ENCODE measurements around the gene TVP23B. TPM values are rescaled to one million over a fixed set of nuclear protein-coding genes. Genes with fewer than 3 reads are reported as not detected.
"Not testable (repeated sequence)": the region's sequence is repeated elsewhere in the genome, so short reads cannot be mapped to it uniquely, and the experiment has no call there.

Gene TVP23B
- total and polyA plus RNA-seq, 2 of the 13 experiments (the other 11 are each of a cell fraction or from before 2014, with no cell fraction given): 45.1 to 66.5 TPM

DNA sequence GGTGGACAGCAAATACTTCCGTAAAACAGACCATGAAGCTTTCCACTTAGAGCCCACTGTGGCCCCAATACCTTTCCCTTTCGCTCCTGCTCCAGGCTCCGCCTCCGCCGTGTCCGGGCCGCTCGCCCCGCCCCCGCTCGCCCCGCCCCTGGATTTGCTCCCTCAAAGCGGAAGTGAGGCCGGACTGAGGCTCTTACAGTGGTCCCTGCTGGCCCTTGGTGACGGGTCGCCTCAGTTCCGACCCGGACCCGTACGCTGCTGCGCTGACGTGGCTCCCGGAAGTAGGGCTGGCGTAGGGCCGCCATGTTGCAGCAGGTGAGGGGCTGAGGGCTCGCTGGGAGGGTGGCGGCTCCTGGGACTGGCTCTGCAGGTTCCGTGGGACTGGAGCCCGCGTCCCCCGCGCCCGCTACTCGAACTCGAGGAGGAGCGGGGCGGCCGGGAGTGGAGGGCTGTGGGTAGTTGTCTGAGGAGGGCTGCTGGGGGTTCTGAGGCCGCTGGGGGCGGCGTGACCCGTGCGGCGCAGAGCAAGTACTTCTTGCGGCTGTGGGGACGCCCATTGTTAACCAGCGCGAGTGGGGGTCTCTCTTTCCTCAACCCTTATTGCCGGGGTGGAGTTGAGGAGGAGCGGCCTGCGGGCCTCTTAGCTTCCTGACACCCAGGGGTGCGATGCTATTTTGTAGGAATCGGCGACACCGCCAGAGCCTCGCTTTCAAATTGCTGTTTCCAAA, at the start of gene TVP23B (continued):
- TF ChIP-seq, protein P1, sequence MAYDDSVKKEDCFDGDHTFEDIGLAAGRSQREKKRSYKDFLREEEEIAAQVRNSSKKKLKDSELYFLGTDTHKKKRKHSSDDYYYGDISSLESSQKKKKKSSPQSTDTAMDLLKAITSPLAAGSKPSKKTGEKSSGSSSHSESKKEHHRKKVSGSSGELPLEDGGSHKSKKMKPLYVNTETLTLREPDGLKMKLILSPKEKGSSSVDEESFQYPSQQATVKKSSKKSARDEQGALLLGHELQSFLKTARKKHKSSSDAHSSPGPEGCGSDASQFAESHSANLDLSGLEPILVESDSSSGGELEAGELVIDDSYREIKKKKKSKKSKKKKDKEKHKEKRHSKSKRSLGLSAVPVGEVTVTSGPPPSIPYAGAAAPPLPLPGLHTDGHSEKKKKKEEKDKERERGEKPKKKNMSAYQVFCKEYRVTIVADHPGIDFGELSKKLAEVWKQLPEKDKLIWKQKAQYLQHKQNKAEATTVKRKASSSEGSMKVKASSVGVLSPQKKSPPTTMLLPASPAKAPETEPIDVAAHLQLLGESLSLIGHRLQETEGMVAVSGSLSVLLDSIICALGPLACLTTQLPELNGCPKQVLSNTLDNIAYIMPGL (CRISPR knock-in tag; IDR thresholded peaks at IDR 0.05; ENCODE audit: borderline replicate concordance in 1 of 2, low read depth in 1 of 2): peak; percentile 75 to 77; a peak in 2 of 4 replicates
- TF ChIP-seq POGZ (CRISPR knock-in tag; IDR thresholded peaks at IDR 0.05): peak; percentile 81
- TF ChIP-seq IKZF5 (CRISPR knock-in tag; IDR thresholded peaks at IDR 0.05): peak; percentile 23; the same call in 1 of the 2 replicates
- peak; percentile 61 for TF ChIP-seq HDAC1 (CRISPR knock-in tag; IDR thresholded peaks at IDR 0.05)
- TF ChIP-seq YY1 (IDR thresholded peaks at IDR 0.05; ENCODE audit: insufficient read depth, insufficient replicate concordance, low read depth, low read length): peak; percentile 91
- TF ChIP-seq CTCF (CRISPR knock-in tag; IDR thresholded peaks at IDR 0.05): peak; percentile 22; the same call in 1 of the 2 replicates
- peak; percentile 82; the same call in 1 of the 2 replicates for TF ChIP-seq ZHX1 (CRISPR knock-in tag; IDR thresholded peaks at IDR 0.05; ENCODE audit: low read depth)
- TF ChIP-seq CEBPG (CRISPR knock-in tag; IDR thresholded peaks at IDR 0.05): peak; percentile 34; the same call in 1 of the 2 replicates
- TF ChIP-seq XBP1 (CRISPR knock-in tag; IDR thresholded peaks at IDR 0.05): peak; percentile 93; the same call in 1 of the 2 replicates
- TF ChIP-seq KLF16 (CRISPR knock-in tag; IDR thresholded peaks at IDR 0.05): peak in 1 of 2 experiments; percentile 53; a peak in 1 of 4 replicates
- peak; percentile 80 for TF ChIP-seq GABPA (IDR thresholded peaks at IDR 0.05; ENCODE audit: low read depth, low read length)
- peak; percentile 93 for TF ChIP-seq GABPA (CRISPR knock-in tag; IDR thresholded peaks at IDR 0.05; ENCODE audit: low read depth)
- TF ChIP-seq FOXO1 (CRISPR knock-in tag; IDR thresholded peaks at IDR 0.05): peak; percentile 47; the same call in 1 of the 2 replicates
- TF ChIP-seq ATF7 (IDR thresholded peaks at IDR 0.05): not testable (repeated sequence)
- peak; percentile 37; the same call in 1 of the 2 replicates for TF ChIP-seq ATF7 (CRISPR knock-in tag; IDR thresholded peaks at IDR 0.05)
